Amniotic epithelial cell (primary cell): ENCODE data around the gene CFP.
A peak's percentile ranks its signal among the peaks of the same experiment; 100 is the strongest.

ENCODE experiments used
- DNase-seq: peaks from one replicate; pipeline ENCODE4 v3.0.0-alpha.2; 2010; ENCODE audit warnings: low read depth

CFP gene

GRCh38 chrX:47574076-47574546, 55.6 kb downstream of the CFP start:
- no peak for DNase-seq

DNA sequence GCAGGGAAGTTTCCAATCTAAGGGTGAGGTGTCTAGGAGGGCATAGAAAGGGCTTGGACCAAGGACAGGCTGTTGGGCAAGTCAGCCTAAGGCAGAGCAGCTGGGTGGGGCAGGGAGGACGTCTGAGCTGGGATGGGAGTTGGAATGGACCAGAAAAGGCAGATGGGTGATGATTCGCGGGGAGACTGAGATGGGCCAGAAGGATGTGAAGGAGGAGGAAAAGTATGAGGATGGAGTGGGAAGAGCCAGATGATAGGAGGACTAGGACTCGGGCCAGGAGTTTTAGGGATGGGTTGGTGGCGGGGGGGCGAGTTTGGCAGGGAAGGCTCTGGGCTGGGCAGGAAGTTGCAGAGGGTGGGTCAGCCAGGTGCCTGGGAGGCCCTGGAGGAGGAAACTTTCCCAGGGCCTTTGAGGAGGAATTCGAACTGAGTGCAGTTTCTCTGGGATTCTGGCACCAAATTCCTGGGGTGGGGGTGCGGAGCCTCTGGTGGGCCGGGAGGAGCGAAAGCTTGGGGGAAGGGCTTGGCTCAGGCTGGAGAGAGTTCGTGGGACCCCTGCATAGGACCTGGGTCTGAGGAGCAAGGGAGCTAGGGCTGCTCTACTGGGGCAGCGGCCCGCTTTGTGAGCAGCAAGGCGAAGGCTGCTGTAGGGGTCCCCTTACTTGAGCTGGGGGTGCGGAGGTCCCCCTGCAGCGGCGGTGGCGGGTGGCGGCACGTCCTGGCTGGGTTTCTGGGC, 56.2 kb downstream of the CFP start:
- DNase-seq: peak; percentile 60
